TTC549 (cell line): ENCODE results near the gene PPP2R3C.
"Not testable (repeated sequence)": the region's sequence is repeated elsewhere in the genome, so short reads cannot be mapped to it uniquely, and the experiment has no call there.

ENCODE experiments used
- FAIRE-seq: peaks from 2 replicates; lab custom pipeline; 2012; peaks lifted over from hg19 to GRCh38; lab: Jason Lieb, UNC

The PPP2R3C gene

DNA sequence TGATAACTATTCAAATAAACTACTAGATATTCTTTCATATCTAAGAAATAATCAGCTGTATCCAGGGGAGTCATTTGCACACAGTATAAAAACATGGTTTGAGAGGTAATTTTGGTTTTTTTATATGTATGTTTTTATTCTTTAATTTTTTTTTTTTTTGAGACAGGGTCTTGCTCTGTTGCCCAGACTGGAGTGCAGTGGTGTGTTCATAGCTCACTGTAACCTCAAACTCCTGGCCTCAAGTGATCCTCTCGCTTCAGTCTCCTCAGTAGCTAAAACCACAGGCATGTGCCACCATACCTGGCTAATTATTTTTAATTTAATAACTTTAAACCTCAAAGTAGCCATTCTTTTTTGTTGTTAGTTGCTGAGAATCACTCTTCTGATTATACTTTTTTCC lies 2.3 kb upstream of the PPP2R3C start:
- no peak for FAIRE-seq

- no peak for FAIRE-seq
These were observed 1.6 kb upstream of the PPP2R3C start for GRCh38 chr14:35123388-35123703.

DNA sequence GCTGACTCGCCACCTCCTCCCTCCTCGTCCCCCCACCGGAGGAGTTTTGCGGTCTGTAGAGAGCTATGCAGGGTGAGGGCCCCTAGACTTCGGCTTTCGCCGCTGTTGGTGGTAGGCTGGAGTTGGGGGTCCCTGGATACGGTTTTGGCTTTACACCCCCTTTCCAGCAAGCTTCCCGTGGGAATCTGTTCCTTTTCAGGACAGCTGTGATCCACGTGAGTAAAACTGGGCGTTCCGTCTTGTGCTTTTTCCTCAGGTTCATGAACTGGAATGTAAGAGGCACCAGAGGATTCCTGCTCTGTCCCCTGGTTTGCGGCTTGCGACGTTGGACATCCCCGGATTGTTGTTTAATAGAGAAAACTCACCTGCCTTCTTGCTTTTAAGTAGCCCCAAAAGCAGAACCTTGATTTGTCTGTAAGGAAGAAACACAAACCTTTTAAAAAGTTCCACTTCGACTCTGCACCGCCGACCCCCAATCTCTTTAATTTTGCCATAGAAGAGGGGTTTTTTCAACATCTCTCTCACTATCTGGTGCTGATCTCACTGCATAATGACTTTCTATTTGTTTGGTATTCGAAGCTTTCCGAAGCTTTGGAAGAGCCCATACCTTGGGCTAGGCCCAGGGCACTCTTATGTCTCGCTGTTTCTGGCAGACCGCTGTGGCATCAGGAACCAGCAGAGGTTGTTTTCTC lies 1.1 kb upstream of the PPP2R3C start:
- no peak for FAIRE-seq

DNA sequence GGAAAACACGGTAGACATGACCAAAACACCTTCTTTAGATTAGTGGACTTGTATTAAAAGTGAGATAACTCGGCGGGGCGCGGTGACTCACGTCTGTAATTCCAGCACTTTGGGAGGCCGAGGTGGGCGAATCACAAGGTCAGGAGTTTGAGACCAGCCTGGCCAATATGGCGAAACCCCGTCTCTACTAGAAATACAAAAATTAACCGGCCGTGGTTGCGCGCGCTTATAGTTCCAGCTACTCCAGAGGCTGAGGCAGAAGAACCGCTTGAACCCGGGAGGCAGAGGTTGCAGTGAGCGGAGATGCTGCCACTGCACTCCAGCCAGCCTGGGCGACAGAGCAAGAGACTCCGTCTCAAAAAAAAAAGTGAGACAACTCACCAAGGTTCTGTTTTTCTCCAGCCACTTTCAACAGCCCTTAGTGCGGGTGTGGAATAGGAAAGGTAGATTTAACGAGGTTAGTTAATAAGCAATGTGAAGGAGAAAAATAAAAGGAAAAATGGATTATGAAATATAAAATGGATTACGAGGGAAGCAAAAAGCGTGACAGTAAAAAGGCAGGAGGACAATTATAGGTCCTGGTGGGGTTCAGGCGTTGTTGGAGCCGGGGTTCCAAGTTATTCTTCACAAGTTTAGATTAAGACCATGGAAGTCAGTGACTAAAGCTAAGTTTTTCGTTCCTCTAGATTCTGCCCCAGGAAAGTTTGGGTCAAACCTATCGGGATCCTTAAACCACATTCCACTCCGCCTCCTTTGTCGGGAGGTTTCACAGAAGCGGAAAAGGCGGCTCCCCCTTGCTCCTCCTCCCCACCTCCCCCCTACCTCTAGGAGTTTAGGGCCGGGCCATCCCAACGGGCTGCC lies 534 bp downstream of the PPP2R3C start:
- FAIRE-seq: no peak

- no peak for FAIRE-seq
These were observed 4.7 kb downstream of the PPP2R3C start for GRCh38 chr14:35117112-35117511.

GRCh38 chr14:35116242-35116641 lies 5.5 kb downstream of the PPP2R3C start:
- no peak for FAIRE-seq

DNA sequence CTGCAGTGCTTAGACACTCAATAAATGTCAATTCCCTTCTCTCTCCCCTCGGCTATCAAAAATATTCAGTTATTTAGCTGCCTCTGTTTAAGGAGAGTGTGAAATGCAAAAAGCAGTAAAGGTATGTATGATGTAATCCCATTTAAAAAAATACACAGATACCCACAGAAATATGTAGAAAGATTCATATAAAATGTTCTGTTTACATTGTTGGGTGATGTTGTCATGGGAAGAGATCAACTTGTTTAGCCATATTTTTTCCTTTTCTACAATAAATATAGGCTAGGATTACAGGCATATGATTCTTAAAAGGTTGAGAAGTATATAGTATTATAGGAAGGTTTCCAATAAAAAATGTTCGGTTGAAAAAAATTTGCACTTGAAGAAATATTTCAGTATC lies 7.8 kb downstream of the PPP2R3C start:
- no peak for FAIRE-seq

- FAIRE-seq: no peak
These were observed 8.4 kb downstream of the PPP2R3C start for GRCh38 chr14:35113308-35113950.

GRCh38 chr14:35112641-35113040 lies 9.1 kb downstream of the PPP2R3C start:
- no peak for FAIRE-seq

GRCh38 chr14:35107866-35108265 lies 13.9 kb downstream of the PPP2R3C start:
- FAIRE-seq: no peak

GRCh38 chr14:35094645-35095044 lies 27.1 kb downstream of the PPP2R3C start:
- not testable (repeated sequence) for FAIRE-seq

DNA sequence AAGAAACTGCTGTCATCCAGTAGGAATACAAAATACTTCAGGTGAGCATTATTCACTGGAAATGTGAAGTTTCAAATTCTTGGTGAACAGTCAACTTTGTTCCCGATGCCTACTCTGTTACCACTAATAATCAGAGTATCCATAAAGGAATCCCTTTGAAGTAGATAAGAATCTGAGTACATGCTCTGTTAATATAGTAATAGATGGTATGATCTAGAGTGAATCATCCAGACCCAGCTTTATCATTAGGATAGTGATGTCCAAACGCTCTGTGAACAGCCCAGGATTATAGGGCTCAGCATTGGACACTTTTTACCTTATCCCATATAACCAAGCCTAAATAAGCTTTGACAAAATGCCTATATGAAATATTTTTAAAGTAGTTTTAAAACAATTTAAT lies 33.3 kb downstream of the PPP2R3C start:
- FAIRE-seq: no peak

GRCh38 chr14:35085441-35085840 lies 36.3 kb downstream of the PPP2R3C start:
- FAIRE-seq: no peak

GRCh38 chr14:35083530-35084150 lies 38.1 kb downstream of the PPP2R3C start:
- FAIRE-seq: no peak

GRCh38 chr14:35079742-35080141 lies 42.0 kb downstream of the PPP2R3C start:
- no peak for FAIRE-seq

DNA sequence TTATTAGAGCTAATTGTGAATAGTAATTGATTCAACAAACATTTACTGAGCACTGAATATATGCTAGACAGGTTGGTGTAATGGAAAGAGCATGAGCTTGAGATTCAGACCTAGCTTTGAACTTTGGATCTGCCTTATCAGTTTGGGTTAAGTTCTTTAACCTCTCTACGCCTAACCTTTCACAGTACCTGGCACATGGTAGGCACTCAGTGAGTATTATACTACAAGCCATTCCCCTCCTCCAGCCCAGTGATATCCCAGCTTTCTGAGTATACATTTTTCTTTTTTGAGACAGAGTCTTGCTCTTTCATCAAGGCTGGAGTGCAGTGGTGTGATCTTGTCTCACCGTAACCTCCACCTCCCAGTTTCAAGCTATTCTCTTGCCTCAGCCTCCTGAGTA lies 43.7 kb downstream of the PPP2R3C start:
- FAIRE-seq: no peak

GRCh38 chr14:35073486-35073885 lies 48.3 kb downstream of the PPP2R3C start:
- FAIRE-seq: no peak

DNA sequence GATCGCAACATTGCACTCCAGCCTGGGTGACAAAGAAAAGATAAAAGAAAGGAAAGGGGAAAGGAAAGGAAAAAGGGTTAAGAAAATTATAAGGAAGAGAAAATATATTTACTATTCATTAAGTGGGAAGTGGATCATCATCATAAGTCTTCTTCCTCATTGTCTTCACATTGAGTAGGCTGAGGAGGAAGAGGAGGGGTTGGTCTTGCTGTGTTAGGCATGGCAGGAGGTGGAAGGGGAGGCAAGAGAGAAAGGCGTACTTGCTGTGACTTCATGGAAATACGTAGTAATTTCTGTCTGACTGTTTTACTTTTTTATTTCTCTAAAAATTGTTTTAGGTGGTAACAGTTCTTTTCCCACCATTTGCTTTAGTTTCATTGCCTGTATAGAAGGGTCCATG lies 49.6 kb downstream of the PPP2R3C start:
- no peak for FAIRE-seq

DNA sequence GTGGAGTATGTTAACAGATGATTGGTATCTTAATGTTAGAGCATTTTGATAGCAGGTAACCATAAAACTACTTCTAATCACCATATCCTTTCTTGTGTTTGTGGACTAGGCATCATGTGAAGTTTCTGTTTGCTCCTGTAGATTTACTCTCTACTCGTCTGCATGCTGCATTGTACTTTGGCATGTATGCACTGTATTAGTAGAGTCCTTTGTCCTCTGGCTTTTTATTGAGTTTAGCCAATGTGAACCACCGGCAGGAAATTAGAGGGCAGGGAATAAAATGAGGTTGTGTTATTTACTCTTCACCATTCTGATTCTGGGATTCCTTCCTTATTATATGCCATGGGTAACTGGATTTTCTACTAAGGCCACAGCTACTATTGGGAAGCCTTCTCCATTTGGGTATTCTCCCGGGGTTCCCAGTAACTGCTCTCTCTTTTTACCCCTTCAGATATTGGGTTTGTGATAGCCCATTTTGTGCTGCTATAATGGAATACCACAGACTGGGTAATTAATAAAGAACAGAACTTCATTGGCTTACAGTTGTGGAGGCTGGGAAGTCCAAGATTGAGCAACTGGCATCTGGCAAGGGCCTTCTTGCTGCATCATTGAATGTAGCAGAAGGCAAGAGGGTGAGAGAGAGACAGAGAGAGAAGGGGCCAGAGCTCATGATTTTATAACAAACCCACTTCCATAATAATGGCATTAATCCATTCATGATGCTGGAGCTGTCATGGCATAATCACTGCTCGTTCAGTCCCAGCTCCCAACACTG lies 53.4 kb downstream of the PPP2R3C start:
- no peak for FAIRE-seq

DNA sequence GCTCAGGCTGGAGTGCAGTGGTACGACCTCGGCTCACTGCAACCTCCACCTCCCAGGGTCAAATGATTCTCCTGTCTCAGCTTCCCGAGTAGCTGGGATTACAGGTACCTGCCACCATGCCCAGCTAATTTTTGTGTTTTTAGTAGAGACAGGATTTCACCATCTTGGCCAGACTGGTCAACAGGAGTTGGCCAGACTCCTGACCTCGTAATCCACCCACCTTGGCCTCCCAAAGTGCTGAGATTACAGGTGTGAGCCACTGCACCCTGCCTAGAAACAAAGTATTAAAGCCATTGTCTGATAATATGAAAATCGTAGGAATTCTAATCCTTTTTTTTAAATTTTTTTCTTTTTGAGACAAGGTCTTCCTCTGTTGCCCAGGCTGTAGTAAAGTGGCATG lies 56.1 kb downstream of the PPP2R3C start:
- not testable (repeated sequence) for FAIRE-seq

DNA sequence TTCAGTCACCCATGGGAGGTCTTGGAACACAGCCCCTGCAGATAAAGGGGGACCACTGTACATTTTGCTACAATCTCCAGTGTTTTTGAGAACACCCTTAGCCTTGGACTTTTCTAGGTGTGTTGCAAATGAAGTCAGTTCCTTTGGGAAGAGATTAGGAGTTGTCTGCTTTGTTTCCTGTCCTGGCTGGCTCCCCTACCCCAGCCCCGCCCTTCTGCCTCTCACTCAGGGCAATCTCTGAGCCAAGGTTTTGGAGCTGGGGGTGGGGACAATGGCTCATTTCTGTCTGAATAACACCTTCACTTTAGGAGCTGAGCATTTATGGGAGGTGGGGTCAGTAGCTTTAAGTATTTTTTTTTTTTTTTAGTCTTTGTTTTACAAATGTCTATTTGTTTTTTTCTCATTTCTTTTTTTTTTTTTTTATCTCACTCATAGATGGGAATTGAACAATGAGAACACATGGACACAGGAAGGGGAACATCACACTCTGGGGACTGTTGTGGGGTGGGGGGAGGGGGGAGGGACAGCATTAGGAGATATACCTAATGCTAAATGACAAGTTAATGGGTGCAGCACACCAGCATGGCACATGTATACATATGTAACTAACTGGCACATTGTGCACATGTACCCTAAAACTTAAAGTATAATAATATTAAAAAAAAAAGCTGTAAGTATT lies 60.5 kb downstream of the PPP2R3C start:
- FAIRE-seq: not testable (repeated sequence)

GRCh38 chr14:35052637-35053036 lies 69.2 kb downstream of the PPP2R3C start:
- no peak for FAIRE-seq
